GM21526 (cell line): ENCODE results near the gene MUSTN1.

Experiments used
- ATAC-seq: cut with Tn5 transposase; IDR thresholded peaks from one replicate; pipeline ENCODE4 v1.9.1; 2021; ENCODE audit warnings: moderate library complexity; ENCODE audit not compliant: unreplicated experiment, low FRiP score

MUSTN1 gene

GRCh38 chr3:52854013-52854412 lies 19.2 kb upstream of the MUSTN1 start:
- ATAC-seq = no peak

GRCh38 chr3:52852419-52852818 lies 17.6 kb upstream of the MUSTN1 start:
- ATAC-seq = no peak

- no peak for ATAC-seq
Observed at GRCh38 chr3:52851348-52851747, 16.5 kb upstream of the MUSTN1 start.

GRCh38 chr3:52849656-52850055 lies 14.8 kb upstream of the MUSTN1 start:
- ATAC-seq = no peak

GRCh38 chr3:52848617-52849016 lies 13.8 kb upstream of the MUSTN1 start:
- ATAC-seq = no peak

GRCh38 chr3:52847726-52848125 lies 12.9 kb upstream of the MUSTN1 start:
- no peak for ATAC-seq

GRCh38 chr3:52847241-52847640 lies 12.4 kb upstream of the MUSTN1 start:
- ATAC-seq = no peak

- no peak for ATAC-seq
Observed at GRCh38 chr3:52846432-52846965, 11.7 kb upstream of the MUSTN1 start.

- no peak for ATAC-seq
Observed at GRCh38 chr3:52845691-52846431, 11.0 kb upstream of the MUSTN1 start.

- ATAC-seq = no peak
Observed at GRCh38 chr3:52845157-52845556, 10.3 kb upstream of the MUSTN1 start.

- no peak for ATAC-seq
Observed at GRCh38 chr3:52844290-52844975, 9.6 kb upstream of the MUSTN1 start.

- no peak for ATAC-seq
Observed at GRCh38 chr3:52843881-52844280, 9.1 kb upstream of the MUSTN1 start.

GRCh38 chr3:52843108-52843865 lies 8.5 kb upstream of the MUSTN1 start:
- ATAC-seq = no peak

- no peak for ATAC-seq
Observed at GRCh38 chr3:52842424-52842823, 7.6 kb upstream of the MUSTN1 start.

- no peak for ATAC-seq
Observed at GRCh38 chr3:52841981-52842340, 7.1 kb upstream of the MUSTN1 start.

GRCh38 chr3:52841211-52841980 lies 6.6 kb upstream of the MUSTN1 start:
- ATAC-seq = no peak

- ATAC-seq = no peak
Observed at GRCh38 chr3:52839892-52840545, 5.2 kb upstream of the MUSTN1 start.

GRCh38 chr3:52839268-52839575 lies 4.4 kb upstream of the MUSTN1 start:
- ATAC-seq = no peak

GRCh38 chr3:52838561-52839267 lies 3.9 kb upstream of the MUSTN1 start:
- ATAC-seq = no peak

GRCh38 chr3:52836986-52837385 lies 2.2 kb upstream of the MUSTN1 start:
- ATAC-seq = no peak
